Stimulated activated CD4-positive, alpha-beta T cell treated with anti-CD3 and anti-CD28 coated beads, Interleukin-2, amount 100 ng/mL, for 48 hours (primary cell): ENCODE measurements around the gene GNPTG.
"Not testable (repeated sequence)": the region's sequence is repeated elsewhere in the genome, so short reads cannot be mapped to it uniquely, and the experiment has no call there.

Experiments used
- DNase-seq, 2 donors: peaks; one replicate each; pipeline ENCODE4 v3.0.0-alpha.2; 2020

Gene GNPTG

DNA sequence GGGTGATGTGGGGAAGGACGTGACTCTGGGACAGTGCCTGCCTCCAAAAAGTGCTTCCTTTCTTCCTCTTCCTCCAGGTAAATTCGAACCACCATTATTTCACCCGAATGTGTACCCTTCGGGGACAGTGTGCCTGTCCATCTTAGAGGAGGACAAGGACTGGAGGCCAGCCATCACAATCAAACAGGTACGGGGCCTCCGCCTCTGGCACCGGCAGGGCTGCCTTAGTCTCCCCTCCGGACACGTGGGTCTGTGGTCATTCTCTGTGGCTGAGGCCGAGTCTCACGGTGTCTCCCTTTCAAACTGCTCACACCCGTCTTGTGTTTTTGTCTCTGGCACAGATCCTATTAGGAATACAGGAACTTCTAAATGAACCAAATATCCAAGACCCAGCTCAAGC, 31.6 kb upstream of the GNPTG start:
- DNase-seq: no peak

DNA sequence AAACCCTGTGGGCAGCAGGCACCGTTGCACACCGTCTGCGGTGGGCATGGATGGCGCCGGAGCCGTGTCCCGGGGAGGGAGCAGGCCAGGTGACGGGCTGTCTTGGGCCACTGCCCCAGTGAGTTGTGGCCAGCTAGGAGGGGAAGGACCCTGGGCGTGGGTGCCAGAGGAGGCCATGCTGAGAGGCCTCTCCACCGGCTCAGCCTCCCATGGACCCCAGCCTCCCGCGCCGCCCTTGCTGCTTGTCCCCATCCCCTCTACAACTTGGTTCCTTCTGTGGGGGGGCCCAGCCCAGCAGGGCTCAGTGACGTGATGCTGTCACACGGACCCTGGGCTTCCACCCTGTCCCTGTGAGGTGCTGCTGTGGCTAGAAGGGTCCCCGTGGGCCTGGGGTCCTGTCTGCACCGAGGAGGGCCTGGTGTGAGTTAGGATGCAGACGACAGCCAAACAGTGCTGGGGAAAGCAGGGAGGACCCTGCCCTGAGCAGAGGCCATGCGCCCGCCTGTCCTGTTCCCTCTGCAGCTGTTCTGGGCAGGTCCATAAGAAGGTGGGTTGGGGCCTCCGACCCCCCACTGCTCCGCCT, 31.0 kb upstream of the GNPTG start:
- no peak for DNase-seq

DNA sequence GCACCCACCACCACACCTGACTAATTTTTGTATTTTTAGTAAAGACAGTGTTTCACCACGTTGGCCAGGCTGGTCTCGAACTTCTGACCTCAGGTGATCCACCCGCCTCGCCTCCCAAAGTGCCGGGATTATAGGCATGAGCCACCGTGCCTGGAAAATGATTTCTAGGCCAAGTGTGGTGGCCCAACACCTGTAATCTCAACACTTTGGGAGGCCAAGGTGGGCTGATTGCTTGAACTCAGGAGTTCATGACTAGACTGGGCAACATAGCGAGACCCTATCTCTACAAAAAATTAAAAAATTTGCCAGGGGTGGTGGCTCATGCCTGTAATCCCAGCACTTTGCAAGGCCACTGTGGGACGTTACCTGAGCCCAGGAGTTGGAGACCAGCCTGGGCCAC, 29.3 kb upstream of the GNPTG start:
- no peak for DNase-seq

DNA sequence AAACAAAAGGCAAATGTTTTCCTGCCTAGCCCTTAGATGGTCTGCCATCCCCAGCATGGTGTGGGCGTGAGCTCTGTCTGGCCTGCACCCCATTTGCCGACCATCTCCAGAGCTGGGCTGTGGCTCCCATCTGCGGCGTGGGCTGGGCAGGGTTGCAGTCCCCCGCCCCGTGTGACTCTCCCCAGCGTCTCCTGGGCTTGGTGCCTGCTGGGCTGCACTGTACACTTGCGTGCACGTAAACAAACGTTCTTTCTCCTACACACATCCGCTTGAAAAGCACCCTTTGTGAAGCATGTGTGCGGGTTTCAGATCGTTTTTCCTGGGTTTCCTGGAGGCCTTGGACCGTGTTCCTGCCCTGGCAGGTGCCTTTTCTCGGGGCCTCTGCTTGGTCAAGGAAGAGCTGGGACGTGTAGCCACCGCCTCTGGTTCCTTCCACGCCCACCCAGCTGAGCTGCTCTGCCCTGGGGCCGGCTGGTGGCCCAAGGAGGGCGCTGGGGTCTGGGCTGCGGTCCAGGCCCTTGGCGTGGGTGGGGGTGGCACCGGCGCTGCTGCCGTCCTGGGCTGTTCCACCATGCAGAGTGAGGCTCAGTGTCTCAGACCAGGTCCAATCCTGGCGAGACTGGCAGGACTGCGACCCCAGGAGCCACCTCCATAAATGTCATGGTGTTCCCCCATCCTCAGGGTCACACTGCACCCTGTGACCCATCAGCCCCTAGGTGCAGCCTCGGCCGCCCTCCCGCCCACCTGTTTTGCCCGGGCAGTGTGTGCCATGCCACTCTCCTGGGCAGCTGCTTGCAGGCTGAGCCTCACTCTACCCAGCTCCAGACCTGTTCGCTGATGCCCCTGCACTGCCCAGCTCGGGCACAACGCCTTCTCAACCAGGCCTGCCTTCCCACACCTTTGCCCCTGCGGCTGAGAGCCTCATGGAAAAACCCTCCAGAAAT, 28.2 kb upstream of the GNPTG start:
- DNase-seq: no peak

DNA sequence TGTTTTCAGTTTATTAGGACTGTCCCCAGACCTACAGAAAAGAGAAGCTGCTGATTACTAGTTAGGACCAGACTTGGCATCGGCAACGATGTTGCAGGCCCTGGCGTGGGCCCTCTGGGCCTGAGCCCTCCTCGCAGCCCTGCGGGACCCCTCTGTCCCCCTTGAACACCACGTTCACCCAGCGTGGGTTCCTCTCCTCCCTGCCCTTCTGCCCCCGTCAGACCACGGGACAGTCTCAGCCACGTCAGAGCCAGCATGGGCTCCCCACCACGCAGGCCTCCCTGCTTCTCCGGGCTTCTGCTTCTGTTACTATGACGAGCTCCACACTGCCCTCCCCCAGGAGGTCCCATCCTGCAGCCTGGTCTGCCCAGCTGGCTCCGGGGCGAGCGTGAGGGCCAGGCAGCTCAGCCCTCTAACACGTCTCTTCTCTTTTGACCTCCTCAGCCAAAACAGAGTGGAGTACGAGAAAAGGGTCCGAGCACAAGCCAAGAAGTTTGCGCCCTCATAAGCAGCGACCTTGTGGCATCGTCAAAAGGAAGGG, 27.4 kb upstream of the GNPTG start:
- DNase-seq: no peak

DNA sequence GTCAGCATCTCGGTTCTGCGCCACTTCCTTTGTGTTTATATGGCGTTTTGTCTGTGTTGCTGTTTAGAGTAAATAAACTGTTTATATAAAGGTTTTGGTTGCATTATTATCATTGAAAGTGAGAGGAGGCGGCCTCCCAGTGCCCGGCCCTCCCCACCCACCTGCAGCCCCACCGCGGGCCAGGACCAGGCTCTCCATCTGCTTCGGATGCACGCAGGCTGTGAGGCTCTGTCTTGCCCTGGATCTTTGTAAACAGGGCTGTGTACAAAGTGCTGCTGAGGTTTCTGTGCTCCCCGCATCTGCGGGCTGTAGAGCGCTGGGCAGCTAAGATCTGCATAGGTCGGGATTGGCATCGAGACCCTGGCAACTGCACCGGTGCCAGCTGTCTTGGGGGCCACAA, 26.5 kb upstream of the GNPTG start:
- no peak for DNase-seq

DNA sequence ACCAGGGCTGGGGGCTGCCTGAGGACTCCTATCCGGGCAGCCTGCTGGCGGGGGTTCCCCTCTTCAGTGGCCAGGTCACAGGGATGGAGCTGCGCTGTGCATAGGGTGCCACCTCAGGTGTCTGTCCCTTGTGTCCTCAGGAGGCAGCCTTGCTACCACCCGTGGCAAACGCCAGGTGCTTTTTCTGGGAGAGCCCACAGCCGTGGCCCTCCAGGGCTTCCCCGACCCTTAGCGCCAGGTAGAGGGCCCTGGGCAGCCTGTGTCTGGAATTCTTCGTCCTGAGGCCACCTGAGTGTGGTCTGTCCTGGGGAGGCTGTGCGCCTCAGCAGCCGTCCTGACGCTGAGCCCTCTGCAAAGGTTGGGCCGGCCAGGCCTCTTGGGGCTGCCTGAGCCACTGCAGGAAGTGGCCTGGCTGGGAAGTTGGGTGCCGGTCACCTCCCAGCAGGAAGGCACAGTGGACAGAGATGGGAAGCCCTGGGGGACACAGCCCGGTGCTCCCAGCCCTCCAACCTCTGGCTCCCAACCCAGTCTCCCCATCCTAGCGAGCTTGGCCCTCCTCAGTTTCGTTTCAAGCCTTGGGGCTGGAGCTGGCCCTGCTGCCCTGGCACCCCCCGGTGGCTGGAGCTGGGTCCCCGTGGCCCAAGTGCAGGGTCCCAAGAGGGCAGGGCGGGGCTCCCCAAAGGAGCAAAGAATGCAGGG, 25.9 kb upstream of the GNPTG start:
- DNase-seq: no peak

DNA sequence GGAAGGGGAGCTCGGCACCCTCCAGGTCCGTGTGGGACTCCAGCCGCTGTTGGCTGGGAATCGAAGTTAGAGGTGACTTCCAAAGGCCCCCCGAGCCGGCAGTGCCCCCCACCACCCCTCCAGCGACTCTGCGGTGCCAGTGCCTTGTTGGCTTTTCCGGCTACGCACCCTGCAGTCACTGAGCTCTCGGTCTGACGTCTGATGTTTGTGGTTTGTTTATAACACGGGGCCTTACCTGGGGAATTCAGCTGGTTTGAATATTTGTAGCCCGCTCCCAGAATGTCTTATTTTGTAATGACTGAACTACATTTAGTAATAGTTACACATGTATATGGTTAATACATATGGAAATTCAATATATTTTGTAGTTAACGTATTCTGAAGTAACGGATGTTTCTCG, 25.3 kb upstream of the GNPTG start:
- DNase-seq: no peak

DNA sequence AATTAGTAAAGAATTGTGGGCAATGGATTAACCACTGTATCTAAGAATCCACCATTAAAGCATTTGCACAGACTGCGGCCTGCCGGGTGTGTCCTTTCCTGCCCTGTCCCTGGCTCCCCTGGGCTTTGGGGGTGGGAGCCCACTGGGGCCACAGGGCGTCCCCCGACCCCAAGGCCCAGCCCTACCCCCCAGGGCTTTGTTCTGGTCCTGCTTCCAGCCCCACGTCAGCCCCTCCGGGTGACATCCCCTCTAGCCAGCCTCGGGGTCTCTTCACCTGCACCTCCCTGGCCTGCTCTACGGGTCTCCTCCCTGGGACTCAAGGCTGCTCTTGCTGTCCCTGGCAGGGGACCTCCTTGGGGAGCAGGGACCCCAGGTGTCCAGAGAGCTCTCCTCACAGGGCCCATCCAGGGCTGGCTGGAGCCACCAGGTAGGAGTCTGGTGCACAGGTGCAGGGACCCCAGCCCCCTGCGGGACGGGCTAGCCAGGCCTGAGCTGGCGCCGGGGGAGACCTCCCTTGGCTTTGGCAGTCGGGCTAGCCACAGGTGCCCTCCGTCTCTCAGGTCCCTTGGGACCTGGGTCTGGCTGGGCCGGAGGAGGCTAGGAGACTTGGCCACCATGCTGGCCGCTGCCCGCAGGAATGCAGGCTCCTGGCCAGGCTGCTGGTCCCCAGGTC, 24.6 kb upstream of the GNPTG start:
- DNase-seq: no peak

DNA sequence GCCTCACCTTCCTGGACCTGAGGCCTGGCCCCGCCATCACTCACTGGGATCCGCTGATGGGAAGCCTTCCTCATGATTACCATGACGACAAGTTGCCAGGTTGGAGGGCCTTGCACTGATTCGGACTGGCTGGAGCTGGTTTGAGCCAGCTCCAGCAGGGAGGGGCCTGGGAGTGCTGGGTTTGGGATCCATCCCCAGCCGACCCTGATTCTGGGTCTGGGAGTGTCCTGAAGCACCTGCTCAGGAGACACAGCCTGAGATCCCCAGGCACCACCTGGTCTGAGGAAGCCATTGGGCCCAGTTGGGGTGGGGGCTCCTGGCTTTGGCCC, 24.1 kb upstream of the GNPTG start:
- no peak for DNase-seq

DNA sequence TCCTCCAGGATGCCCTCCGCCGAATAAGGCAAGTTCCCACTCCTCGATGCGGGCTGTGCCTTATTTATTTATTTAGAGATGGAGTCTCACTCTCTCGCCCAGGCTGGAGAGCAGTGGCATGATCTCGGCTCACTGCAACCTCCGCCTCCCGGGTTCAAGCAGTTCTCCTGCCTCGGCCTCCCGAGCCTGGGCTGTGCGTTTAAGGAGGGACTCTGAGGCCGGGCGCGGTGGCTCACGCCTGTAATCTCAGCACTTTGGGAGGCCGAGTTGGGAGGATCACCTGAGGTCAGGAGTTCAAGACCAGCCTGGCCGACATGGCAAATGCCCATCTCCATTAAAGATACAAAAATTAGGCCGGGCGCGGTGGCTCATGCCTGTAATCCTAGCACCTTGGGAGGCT, 23.6 kb upstream of the GNPTG start:
- DNase-seq: not testable (repeated sequence)

DNA sequence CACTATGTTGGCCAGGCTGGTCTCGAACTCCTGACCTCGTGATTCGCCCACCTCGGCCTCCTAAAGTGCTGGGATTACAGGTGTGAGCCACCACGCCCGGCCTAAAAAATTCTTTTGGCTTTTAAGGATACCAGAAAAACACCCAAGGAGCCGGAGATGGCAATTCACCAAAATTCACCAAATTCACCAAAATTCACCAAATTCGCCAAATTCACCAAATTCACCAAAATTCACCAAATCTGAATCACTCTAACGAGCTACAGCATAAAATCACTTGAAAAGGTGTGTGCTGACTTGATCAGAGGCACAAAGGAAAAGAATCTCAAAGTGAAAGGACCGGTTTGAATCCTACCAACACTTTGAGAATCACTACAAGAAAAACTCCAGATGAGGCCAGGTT, 22.8 kb upstream of the GNPTG start:
- DNase-seq: not testable (repeated sequence)

DNA sequence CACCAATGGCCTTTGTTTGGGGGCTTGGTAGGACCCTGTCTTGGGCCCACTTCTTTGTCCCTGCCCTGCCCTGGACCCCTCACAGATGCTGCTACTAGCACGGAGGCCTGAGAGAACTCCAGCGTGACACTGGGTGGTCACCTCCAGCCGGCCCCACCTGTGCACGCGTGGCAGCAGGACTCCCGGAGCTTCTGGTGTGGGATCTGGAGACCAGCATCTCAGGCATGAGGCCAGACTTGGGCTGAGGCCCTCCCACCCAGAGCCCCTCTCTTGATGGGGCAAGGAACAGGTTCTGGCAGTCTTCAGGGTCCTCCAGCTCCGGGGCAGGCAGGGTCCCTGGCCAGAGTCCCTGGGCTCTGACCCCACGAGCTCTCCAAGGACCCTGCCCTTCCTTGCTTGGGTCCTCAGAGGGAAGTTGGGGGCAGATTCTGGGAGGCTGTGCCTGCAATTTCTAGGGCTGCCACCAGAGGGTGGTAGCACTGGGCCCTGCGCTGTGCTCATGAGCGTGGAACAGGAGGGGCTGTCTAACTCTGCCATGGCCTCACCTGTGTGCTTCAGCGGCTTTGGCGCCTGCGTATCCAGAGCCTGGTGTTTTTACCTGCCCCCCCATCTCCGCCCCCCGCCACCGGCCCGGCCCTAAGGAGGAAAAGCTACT, 21.3 kb upstream of the GNPTG start:
- DNase-seq: no peak

DNA sequence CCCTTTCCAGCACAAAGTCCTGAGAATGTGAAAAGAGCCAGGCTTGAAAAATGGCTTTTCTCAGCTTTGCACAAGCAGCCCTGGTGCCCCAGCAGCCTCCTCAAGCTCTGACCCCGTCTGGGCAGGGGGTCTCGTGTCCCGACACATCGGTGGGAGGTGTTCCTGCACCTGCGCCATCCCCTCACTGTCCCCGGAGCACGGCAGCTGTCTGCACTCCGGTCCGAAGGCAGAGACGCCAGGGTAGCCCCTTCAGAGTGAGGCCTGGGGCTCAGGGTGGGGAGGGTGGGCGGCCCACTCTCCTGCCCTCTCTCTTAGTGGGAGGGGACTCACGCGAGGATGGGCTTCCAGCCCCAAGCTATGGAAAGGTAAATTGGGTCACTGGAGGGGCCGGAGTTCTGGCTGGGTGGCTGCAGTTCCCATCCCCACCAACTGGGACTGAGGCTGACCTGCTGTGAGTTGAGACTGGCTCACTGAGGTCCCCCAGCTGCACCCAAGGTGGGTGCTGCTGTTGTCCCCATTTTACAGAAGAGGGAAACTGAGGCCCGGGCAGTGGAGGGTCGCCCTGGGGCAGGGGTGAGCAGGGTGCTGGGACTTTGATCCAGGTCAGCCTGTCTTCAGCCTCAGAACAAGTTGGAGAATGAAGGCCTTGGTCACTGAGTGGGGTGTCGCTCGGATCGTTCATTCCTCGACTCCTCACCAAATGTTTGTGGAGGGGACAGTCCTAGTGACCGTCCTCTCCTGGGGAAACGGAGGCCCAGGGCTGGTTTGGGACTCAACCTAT, 20.6 kb upstream of the GNPTG start:
- DNase-seq: no peak

DNA sequence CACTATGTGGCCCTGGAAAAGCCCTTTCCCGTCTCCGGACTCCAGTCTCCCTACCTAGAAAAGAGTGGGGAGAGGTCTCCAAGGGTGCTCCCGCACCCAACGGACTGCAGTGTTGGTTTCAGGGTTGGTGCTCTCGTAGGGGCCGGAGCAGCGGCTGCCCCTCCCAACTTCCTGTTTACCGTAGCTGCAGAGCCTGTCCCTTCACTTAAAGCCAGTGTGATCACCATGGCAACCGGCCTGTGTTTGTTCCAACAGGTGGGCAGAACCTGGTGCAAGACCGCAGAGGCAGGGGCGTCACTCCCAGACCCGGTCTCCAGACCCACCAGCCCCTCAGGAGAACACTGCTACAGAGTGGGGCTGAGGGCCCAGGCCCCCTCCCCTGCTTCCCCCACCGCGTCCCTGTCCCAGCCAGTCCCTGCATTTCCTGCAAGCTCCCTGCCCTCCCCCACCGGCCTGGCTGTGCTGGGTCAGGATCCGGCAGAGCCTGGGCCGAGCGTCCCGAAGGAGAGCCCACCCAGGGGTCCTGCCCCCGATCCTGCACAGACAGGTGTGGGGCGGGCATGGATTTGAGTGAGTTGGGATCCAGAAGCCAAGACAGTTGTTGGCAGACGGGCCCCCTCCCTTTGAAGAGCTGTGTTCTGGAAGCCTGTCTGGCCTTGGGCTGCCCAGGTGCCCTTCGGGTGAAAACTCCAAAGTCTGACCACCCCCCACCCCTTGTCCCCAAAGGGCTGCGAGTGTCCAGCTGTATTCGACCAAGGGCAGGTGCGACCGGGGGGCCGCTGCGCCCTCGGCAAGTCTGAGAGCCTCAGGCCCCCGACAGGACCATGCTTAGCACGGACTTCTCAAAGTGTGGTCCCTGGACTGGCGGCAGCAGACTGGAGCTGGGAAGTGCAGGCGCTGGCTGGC, 19.8 kb upstream of the GNPTG start:
- no peak for DNase-seq

DNA sequence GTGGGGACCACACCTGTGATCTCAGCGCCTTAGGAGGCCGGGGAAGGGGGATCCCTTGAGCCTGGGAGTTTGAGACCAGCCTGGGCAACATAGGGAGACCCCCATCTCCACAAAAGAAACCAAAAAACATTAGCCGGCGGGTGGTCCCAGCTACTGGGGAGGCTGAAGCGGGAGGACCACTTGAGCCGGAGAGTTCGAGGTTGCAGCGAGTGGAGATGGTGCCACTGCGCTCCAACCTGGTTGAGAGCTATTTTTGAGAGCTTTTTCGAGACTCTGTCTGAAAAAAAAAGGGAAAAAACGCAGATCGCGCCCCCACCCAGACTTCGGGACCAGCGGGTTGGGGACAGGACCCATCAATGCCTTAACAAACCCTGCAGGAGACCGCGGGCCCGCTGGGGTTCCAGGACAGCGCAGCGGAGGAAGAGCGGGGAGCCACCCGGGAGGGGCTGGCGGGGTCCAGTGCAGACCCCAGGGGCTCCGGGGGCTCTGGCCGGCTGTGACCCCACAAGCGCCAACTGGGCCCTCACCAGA, 19.0 kb upstream of the GNPTG start:
- DNase-seq: no peak

DNA sequence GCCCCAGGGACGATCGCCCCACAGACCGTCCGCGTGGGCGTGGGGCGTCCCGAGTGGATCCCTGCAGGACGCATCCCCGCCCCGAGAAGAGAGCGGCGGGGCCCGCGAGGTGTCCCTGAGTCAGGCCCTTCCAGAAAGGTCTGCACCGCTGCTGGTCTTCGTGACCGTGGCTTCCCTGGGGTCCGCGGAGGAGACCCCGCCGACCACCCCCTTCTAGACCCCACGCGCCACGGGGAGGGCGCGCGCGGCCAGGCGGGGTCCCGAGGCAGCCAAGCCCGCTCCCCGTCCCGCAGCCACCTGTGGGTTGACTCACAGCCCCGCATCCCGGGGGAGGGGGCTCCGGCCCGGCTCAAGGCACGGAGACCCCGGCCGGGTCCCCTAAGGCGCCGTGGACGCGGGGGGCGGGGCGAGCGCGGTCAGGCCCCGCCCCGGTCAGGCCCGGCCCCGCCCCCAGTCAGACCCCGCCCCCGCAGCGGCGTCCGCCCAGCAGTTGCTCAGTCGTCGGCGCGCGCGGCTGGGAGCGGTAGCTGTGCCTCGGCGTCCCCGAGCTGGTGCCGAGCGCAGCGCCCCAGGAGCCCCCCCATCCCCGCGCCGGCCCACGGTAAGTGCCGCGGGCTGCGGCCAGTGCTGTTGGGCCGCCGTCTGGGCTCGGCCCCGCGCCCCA, 18.4 kb upstream of the GNPTG start, which contains the start of gene BAIAP3:
TSS of gene BAIAP3 (plus strand) at position 497 of the 664 bp plus-strand sequence. CDS start 4,905 bp downstream, outside the sequence.
- DNase-seq: peak; percentile 43 to 59

DNA sequence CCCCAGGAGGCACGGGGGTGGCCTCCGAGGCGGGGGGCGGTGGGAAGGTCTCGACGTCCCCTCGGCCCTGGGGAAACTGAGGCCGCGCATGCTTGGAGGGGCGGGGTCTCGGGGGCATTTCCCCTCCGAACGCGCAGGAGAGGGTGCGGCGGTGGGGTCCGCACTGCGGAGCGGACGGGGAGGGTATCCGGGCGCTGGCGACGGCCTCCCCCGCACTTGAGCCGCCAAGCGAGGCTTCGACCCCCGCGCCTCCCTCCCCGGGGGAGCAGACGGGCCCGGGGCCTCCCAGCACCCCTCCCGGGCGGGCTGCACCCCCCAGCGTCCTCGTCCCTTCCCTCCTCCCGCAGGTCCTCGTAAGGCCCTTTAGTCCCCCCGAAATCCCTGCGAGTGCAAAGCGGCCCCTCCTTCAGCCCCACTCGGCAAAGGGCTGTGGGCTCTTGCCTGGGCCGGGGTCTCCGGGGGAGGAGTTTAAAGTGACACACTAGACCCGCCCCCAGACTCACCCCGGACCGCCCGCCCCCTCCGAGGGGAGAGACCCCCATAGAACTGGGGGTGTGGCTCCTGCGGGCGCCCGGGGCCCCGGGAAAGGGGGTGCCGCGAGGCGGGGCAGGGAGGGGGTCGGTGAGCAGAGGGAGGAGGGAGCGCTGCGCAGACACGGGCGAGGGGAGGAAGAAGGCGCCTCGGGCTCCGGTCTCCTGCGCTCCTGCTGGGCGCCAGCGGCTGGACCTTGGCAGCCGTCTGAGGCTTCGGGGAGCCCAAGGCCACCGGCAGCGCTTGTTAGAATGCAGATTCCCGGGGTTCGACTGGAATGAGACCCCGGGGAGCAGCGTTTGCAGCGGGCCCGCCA, 17.7 kb upstream of the GNPTG start:
- DNase-seq: no peak

DNA sequence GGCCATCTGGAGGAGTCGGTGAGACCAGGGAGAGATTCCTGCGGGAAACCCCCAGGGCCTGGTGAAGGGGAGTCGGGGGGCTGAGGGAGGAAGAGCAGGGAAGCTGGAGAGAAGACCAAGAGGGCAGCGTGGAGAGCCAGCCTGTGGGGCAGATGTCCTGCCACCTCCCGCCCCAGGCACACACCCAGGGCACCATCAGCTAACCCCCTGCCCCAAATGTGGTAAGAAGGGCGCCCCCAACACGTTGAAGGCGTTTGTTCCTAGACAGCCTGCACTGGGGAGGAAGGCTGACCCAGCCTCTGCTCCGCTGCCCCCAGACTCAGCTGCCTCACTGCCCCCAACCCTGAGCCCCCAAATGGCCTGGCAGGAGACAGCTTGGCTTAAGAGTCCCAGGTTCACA, 17.0 kb upstream of the GNPTG start:
- DNase-seq: no peak
